ENCODE data around the gene KCNK18.

GRCh38 chr10:117214401-117214800, 17.1 kb downstream of the KCNK18 start:
- TF ChIP-seq ZNF8 (CRISPR knock-in tag; IDR thresholded peaks at IDR 0.05) (no peak), GLIS3 (CRISPR knock-in tag; IDR thresholded peaks at IDR 0.05) (no peak), ZFP30 (CRISPR knock-in tag; IDR thresholded peaks at IDR 0.05) (no peak), POU6F1 (CRISPR knock-in tag; IDR thresholded peaks at IDR 0.05; ENCODE audit: borderline replicate concordance, low read depth) (no peak), TSHZ2 (CRISPR knock-in tag; IDR thresholded peaks at IDR 0.05) (no peak), CSRNP3 (CRISPR knock-in tag; IDR thresholded peaks at IDR 0.05) (no peak)
